ENCODE data around the gene GHR. TPM values are rescaled to one million over a fixed set of nuclear protein-coding genes. Genes with fewer than 3 reads are reported as not detected.

Gene GHR
- total RNA-seq, 1 donor from 2014 or later, result not detected

DNA sequence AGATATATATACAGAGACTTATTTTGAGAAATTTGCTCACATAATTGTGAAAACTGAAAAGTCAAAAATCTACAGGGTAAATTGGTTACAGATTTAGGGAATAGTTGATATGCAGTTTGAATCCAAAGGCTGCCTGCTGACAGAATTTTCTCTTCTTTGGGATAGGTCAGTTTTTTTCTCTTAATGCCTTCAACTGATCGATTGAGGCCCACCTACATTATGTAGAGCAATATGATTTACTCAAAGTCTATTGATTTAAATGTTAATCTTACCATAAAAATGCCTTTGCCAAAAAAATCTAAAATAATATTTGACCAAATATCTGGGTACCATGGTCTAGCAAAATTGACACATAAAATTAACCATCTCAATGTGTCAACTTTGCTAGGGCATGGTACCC, 3.9 kb upstream of the GHR start:
- no peaks in the 10 kb centered on the region for H3K27me3 Mint-ChIP-seq (ENCODE audit: insufficient read depth)
- H3K9me3 Mint-ChIP-seq, result no peaks in the 10 kb centered on the region
- intact Hi-C loops (cut with micrococcal nuclease), result no loop called here
- no peak overlapping the region for H3K27ac Mint-ChIP-seq
- H3K4me3 Mint-ChIP-seq, result no peak overlapping the region
- no peak for DNase-seq (ENCODE audit: low spot score)
- H3K4me1 Mint-ChIP-seq (ENCODE audit: low read depth), result no peaks in the 10 kb centered on the region
- no peaks in the 10 kb centered on the region for H3K36me3 Mint-ChIP-seq (ENCODE audit: low read depth)

- H3K36me3 Mint-ChIP-seq (ENCODE audit: low read depth), result no peaks in the 10 kb centered on the region
- no peaks in the 10 kb centered on the region for H3K4me1 Mint-ChIP-seq (ENCODE audit: low read depth)
- intact Hi-C loops (cut with micrococcal nuclease), result loop anchor here (5.0 to 10.0 kb wide), 2 partner anchors 165 to 462 kb away; no protein-coding TSS in a partner anchor
- no peak overlapping the region for H3K27ac Mint-ChIP-seq
- no peaks in the 10 kb centered on the region for H3K9me3 Mint-ChIP-seq
- H3K27me3 Mint-ChIP-seq (ENCODE audit: insufficient read depth), result peaks cover 9% of the 10 kb centered on the region
- H3K4me3 Mint-ChIP-seq, result no peak overlapping the region
- DNase-seq (ENCODE audit: low spot score), result no peak
Measured at GRCh38 chr5:42422656-42423280, 471 bp upstream of the GHR start.

DNA sequence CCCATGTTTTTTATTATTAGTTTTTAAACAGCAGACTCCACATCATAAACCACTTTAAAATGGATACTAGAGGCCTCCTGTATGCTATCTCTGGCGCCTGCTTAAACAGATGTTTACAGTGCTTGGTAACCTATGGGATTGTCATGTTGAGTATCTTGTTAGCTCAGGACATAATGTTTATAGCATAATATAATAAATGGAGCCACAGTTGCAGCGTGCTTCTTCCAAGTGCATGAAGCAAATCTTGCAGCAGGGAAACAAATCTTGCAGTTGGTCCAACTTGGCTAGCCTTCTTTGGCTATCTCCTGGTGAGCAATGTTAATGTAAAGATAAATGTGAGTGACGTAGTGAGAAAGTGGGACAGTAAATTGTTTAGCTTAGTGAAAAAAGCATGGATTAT, 2.8 kb downstream of the GHR start:
- Mint-ChIP-seq H3K4me1 (ENCODE audit: low read depth) (no peaks in the 10 kb centered on the region), H3K4me3 (no peak overlapping the region), H3K9me3 (no peaks in the 10 kb centered on the region), H3K36me3 (ENCODE audit: low read depth) (no peaks in the 10 kb centered on the region), H3K27ac (no peak overlapping the region), H3K27me3 (ENCODE audit: insufficient read depth) (peaks cover 10% of the 10 kb centered on the region)
- DNase-seq (ENCODE audit: low spot score), result no peak
- intact Hi-C loops (cut with micrococcal nuclease), result loop anchor here (10.0 kb wide), 1 partner anchor 459 kb away; no protein-coding TSS in a partner anchor

DNA sequence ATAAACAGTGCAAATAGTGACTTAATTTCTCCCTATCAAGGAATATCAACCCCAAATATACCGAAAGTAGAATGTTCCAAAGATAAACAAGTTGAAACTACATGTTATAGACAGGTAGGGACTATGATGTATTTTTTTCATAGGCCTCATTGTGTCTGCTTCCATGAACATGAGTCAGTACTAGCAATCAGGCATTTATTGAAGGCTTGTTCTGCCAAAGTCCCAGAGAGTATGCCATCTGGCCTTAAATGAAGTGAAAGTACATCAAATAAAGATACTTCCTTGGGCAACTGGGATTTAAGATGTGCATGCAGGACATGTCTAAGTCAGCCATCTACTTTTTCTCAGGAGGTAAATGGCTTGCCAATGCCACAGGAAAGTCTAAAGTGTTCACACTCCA, 6.5 kb downstream of the GHR start:
- Mint-ChIP-seq H3K4me3 (no peak overlapping the region), H3K36me3 (ENCODE audit: low read depth) (no peaks in the 10 kb centered on the region), H3K27ac (no peak overlapping the region), H3K27me3 (ENCODE audit: insufficient read depth) (peaks cover 10% of the 10 kb centered on the region), H3K4me1 (ENCODE audit: low read depth) (no peaks in the 10 kb centered on the region), H3K9me3 (no peaks in the 10 kb centered on the region)
- no peak for DNase-seq (ENCODE audit: low spot score)
- intact Hi-C loops (cut with micrococcal nuclease), result loop anchor here (10.0 kb wide), 1 partner anchor 455 kb away; no protein-coding TSS in a partner anchor

DNA sequence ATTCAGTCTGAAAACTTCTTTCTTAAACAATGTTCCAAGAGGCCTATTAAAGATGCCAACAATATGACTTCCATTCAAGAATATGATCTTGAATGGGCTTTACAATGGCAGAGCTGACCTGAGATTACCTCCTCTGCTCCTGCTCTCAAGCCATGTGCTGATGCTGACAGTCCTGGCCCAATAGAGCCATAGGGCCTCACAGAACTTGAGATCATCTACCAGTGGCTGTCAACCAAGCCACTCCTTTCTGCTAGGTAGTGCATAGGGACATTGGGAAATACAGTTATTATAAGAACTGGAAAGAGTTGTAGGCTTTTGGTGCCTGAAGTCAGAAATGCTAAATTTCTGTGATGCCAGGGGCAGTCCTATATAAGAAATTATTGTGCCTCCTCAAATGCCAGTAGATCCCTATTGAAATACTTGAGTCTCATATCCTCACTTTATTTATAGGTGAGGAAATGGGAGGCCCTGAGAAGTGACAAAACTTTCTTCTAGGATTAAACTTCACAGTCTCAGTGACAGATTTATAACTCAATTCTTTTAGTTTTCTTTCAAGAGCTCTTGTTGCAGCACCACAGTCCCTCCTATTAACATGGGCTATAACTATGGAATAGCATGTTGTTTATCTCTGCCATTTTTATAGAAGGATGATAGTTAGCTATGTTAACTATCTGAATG, 10.9 kb downstream of the GHR start:
- no peaks in the 10 kb centered on the region for H3K4me1 Mint-ChIP-seq (ENCODE audit: low read depth)
- H3K4me3 Mint-ChIP-seq, result no peak overlapping the region
- no peaks in the 10 kb centered on the region for H3K36me3 Mint-ChIP-seq (ENCODE audit: low read depth)
- no peaks in the 10 kb centered on the region for H3K27me3 Mint-ChIP-seq (ENCODE audit: insufficient read depth)
- no peaks in the 10 kb centered on the region for H3K9me3 Mint-ChIP-seq
- intact Hi-C loops (cut with micrococcal nuclease), result no loop called here
- H3K27ac Mint-ChIP-seq, result no peak overlapping the region
- no peak for DNase-seq (ENCODE audit: low spot score)

GRCh38 chr5:42436051-42436450, 12.8 kb downstream of the GHR start:
- Mint-ChIP-seq H3K4me1 (ENCODE audit: low read depth) (no peaks in the 10 kb centered on the region), H3K36me3 (ENCODE audit: low read depth) (no peaks in the 10 kb centered on the region), H3K27ac (no peak overlapping the region), H3K27me3 (ENCODE audit: insufficient read depth) (no peaks in the 10 kb centered on the region), H3K9me3 (no peaks in the 10 kb centered on the region), H3K4me3 (no peak overlapping the region)
- intact Hi-C loops (cut with micrococcal nuclease), result no loop called here
- DNase-seq (ENCODE audit: low spot score), result no peak

DNA sequence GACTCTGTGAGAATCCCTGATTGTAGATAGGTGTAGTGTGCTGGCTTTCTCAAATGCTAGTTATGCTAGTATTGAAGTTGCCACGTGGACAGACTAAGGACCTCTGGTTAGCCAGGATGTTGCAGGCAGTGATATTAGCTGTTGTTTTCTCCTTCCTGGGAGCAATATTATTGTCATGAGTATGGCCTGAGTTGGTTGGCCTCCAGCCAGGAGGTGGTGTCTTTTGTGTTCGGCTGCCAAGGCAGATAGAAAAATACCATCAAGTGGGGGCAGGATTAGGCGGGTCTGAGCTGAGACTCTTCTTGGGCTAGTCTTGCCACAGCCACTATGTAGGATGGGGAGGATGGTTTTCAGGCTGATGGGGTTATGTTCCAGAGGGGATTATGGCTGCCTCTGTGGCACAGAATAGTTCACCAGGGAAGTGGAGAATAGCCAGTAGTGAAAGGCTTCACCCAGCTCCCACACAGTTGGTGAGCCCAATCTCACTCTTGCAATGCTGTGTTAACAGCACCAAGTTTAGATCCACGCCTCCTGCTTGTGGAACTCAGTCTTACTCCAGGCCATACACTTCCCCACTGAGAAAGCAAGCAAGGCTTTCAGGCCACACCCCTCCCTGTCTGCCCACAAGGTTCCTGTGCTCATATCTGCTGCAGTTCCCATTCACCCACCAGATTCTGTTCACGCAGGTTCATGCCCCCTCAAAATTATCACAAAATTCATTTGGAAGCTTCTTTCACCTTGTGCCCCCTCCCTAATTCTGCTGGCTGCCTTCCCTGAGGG, 31.2 kb downstream of the GHR start:
- intact Hi-C loops (cut with micrococcal nuclease), result no loop called here
- Mint-ChIP-seq H3K36me3 (ENCODE audit: low read depth) (no peaks in the 10 kb centered on the region), H3K9me3 (peaks cover 3% of the 10 kb centered on the region), H3K4me1 (ENCODE audit: low read depth) (no peaks in the 10 kb centered on the region), H3K4me3 (no peak overlapping the region), H3K27ac (no peak overlapping the region), H3K27me3 (ENCODE audit: insufficient read depth) (peaks cover 2% of the 10 kb centered on the region)
- DNase-seq (ENCODE audit: low spot score), result no peak

- no peak overlapping the region for H3K4me3 Mint-ChIP-seq
- no peak for DNase-seq (ENCODE audit: low spot score)
- no peaks in the 10 kb centered on the region for H3K36me3 Mint-ChIP-seq (ENCODE audit: low read depth)
- no peak overlapping the region for H3K27ac Mint-ChIP-seq
- no peaks in the 10 kb centered on the region for H3K4me1 Mint-ChIP-seq (ENCODE audit: low read depth)
- no peaks in the 10 kb centered on the region for H3K9me3 Mint-ChIP-seq
- intact Hi-C loops (cut with micrococcal nuclease), result no loop called here
- H3K27me3 Mint-ChIP-seq (ENCODE audit: insufficient read depth), result no peaks in the 10 kb centered on the region
Measured at GRCh38 chr5:42461033-42461432, 37.8 kb downstream of the GHR start.

GRCh38 chr5:42461507-42461906, 38.3 kb downstream of the GHR start:
- Mint-ChIP-seq H3K4me1 (ENCODE audit: low read depth) (no peaks in the 10 kb centered on the region), H3K27ac (no peak overlapping the region), H3K27me3 (ENCODE audit: insufficient read depth) (no peaks in the 10 kb centered on the region), H3K4me3 (no peak overlapping the region), H3K36me3 (ENCODE audit: low read depth) (no peaks in the 10 kb centered on the region), H3K9me3 (no peaks in the 10 kb centered on the region)
- intact Hi-C loops (cut with micrococcal nuclease), result no loop called here
- no peak for DNase-seq (ENCODE audit: low spot score)

DNA sequence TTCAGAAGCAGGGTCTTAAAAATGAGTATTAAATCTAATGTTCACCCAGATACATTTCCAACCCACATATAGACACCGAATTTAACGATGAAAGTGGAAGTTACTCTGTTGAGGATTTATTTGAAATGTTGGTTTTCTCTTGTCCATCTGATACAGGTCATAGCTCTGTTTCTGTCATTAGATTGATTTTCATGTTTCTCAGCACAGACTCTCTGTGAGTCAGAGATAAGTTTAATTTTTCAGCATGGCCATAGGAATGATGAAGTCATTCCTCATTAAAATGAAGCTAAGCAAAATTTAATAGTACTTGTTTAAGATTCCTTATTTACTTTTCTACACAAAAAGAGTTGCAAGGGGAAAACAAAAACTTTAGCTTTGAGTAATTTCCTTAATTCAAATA, 38.8 kb downstream of the GHR start:
- DNase-seq (ENCODE audit: low spot score), result no peak
- H3K27ac Mint-ChIP-seq, result no peak overlapping the region
- no peak overlapping the region for H3K4me3 Mint-ChIP-seq
- intact Hi-C loops (cut with micrococcal nuclease), result no loop called here
- no peaks in the 10 kb centered on the region for H3K36me3 Mint-ChIP-seq (ENCODE audit: low read depth)
- no peaks in the 10 kb centered on the region for H3K9me3 Mint-ChIP-seq
- H3K27me3 Mint-ChIP-seq (ENCODE audit: insufficient read depth), result no peaks in the 10 kb centered on the region
- H3K4me1 Mint-ChIP-seq (ENCODE audit: low read depth), result no peaks in the 10 kb centered on the region

DNA sequence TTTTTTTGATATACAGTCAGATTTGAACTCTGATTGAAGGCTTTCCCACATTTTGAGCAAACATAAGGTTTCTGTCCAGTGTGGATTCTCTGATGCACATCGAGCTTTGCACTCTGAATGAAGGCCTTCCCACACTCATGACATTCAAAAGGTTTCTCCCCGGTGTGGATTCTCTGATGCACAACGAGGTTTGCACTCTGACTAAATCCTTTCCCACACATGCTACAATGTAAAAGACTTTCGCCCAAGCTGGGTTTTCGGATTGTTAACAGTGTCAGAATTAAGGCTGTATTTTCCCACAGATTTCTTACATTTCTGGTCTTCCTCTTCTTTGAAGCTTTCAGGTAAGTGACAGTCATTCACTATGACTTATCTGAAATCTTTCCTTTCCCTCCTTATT, 44.3 kb downstream of the GHR start:
- intact Hi-C loops (cut with micrococcal nuclease), result no loop called here
- Mint-ChIP-seq H3K4me1 (ENCODE audit: low read depth) (no peaks in the 10 kb centered on the region), H3K9me3 (no peaks in the 10 kb centered on the region), H3K27me3 (ENCODE audit: insufficient read depth) (peaks cover 2% of the 10 kb centered on the region), H3K4me3 (no peak overlapping the region), H3K27ac (no peak overlapping the region), H3K36me3 (ENCODE audit: low read depth) (no peaks in the 10 kb centered on the region)
- DNase-seq (ENCODE audit: low spot score), result no peak

- intact Hi-C loops (cut with micrococcal nuclease), result no loop called here
- no peaks in the 10 kb centered on the region for H3K9me3 Mint-ChIP-seq
- no peak overlapping the region for H3K4me3 Mint-ChIP-seq
- H3K36me3 Mint-ChIP-seq (ENCODE audit: low read depth), result no peaks in the 10 kb centered on the region
- H3K4me1 Mint-ChIP-seq (ENCODE audit: low read depth), result no peaks in the 10 kb centered on the region
- no peak for DNase-seq (ENCODE audit: low spot score)
- no peak overlapping the region for H3K27ac Mint-ChIP-seq
- peaks cover 2% of the 10 kb centered on the region for H3K27me3 Mint-ChIP-seq (ENCODE audit: insufficient read depth)
Measured at GRCh38 chr5:42467981-42468524, 44.8 kb downstream of the GHR start.
